ENCODE results near the gene DLX5.

The DLX5 gene

GRCh38 chr7:97006055-97006815 lies 18.4 kb downstream of the DLX5 start:
- no peak for DNase-seq (ENCODE audit: low read depth in 3 of 3)

GRCh38 chr7:97005183-97006054 lies 19.2 kb downstream of the DLX5 start, which contains the start of gene DLX6:
TSS of gene DLX6 (plus strand) at chr7:97005553. CDS start at chr7:97005978, 425 bp downstream.
- DNase-seq (ENCODE audit: low read depth in 3 of 3) = no peak

DNA sequence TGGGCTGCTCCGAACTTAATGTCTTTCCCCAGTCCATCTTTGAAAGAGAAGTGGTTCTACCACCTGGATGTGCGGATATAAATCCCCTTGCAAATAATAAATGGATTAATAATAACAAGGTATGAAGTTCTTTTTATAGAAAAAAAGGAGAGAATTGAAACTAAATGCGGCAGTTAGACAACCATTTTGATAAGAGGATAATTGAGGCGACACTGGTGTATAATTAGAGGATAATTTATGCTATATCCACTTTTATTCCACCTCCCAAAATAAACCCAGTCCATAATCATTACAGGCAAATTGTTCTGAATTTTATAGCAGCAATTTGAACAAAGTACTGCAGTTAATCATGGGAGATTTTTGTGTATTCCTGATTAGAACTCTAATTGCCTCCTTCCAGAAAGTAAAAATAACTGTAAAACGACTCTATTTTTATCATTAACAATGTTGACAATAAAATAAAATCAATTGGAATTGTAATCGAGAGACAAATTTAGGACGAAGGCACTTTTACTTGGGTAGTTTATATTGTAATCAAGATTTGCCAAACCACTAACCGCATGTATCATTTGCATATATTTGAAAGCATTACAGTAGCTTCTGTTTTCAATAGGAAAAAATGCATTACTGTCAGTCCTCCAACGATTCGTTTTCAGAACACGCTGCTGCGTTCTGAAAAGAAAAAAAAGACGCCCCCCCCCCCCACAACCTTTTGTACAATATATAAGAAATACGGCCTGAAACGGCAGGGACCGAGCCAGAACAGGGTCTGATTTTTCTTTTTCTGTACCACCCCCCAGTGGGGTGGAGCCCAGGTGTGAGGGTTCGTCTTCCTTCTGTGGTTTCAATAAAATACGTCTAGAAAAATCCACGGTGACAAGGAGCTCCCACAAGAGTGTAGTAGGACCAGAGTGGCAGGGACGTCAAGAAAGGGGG lies 20.1 kb downstream of the DLX5 start:
- DNase-seq (ENCODE audit: low read depth in 3 of 3) = no peak

DNA sequence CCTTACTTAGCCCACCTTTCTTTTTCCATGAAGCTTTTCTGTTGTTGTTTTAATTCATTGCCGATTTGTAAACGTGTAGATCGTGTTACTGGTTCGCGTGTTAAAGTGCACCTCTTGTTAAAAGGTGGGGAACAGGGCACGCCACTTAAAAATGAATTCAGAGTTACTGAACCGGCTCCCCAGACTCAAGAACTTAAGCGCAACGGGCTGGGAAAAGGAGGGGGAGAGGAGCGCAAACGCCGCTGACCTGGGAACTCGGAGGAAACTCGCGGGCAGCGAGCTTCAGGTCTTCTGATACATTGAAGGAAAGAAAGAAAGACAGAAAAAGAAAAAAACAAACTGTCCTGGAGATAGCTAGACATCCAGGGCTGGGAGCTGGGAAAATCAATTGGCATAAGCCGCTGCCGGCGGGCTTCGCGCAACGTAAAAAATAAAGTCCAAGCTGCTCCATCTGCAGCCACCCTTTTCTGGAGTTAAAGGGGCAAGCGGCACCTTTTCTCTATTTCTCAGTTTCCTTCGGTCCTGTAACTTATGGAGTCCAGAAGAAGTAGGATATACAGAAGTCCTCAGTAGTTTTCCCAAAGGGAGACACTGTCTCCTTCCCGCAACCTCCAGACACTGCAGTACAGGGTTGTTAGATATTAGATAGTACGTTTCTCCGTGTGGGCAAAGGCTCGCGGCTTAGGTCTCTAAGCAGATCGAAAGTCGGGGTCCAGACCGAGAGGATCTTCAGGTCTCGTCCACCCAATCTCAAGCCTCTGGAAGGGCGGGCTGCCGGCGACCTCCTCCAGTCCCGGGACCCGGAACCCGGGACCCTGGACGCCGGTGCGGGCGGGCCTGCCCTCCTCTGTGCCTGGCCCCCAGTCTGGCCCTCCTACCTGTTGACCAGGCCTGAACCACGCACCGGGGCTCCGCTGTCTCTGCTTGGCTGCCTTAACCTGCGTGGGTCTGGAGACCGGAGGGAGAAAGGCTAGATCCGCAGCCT lies 21.1 kb downstream of the DLX5 start:
- DNase-seq (ENCODE audit: low read depth in 3 of 3) = no peak

- DNase-seq (ENCODE audit: low read depth in 3 of 3) = no peak
Measured at GRCh38 chr7:97002555-97003261, 21.9 kb downstream of the DLX5 start.

DNA sequence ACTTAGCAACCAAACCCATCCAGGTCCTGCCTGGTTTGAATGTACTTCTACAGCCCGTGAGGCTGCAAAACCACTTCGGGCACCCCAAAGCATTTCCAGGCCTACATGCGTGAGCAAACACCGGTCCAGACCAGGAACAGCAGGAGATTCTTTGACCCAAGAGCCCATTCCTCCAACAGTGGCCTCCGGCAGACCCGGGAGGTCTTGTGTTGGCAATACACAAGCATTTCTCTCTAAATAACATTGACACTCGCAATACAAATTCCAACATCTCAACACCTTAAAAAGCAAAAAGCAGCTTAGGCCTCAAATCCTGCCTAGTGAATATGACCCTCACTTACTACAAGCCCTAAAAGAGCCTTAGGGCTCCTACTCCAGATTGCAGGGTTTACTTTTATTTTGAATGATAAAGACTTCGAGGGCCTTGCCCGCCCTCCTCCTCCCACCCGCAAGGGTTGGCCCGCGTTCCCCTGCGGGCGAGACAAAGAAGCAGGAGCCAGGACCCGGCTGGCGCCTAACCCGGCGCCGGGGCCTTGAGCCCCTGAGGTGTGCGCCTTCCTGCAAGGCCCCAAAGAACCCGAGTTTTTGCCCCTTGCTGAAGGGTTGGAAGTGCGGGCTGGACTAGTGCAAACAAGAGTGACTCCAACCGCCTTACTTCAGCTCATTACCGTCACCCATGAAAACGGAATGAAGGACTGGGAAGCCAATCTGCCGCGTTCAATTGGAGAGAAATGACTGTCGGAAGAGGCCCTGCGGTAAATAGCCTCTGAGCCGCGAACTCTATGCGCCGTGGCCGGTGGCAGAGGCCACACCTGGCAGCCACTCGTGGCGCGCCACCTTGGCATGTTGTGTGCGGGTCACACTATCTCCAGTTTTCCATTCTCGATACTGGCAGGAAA lies 22.7 kb downstream of the DLX5 start:
- DNase-seq (ENCODE audit: low read depth in 3 of 3) = no peak

- no peak for DNase-seq (ENCODE audit: low read depth in 3 of 3)
Measured at GRCh38 chr7:97001221-97001620, 23.4 kb downstream of the DLX5 start.

DNA sequence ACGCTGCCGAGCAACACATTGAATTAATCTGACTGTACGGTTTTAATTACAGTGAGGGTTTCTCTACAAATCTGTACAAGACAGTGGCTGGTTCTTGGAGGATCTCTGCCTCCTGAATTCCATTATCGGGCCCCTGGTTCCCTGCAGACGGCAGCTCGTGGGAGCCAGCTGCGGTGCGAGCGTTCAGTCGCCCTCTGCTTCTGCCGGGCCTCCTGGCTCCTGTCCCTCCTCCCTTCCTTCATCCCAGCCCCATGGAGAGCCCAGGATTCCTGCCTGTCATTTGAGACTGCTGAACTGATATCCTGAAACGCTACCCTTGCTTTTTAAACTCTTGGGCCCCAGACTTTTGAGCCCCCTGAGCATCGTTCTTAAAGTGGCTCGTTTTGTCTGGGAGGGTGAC lies 25.9 kb downstream of the DLX5 start:
- DNase-seq (ENCODE audit: low read depth in 3 of 3) = no peak

DNA sequence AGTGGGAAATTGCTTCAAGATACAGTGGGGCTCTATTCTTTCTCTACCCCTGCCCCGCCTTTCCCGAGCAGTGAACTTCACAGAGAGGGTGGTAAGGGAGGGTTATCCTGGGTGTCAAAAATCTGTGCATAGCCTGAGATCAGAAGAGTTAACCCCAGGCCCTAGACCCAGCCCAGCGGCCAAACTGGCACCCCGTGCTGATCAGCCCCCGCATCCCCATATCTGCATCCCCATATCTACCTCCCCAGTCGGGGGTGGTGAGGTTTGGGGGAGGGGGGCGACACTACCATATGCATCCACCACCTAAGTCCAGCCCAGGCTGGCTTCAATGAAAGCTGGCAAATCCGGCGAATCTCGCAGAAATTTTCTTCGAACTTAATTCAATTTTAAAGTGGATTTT lies 26.3 kb downstream of the DLX5 start:
- DNase-seq (ENCODE audit: low read depth in 3 of 3) = no peak

- DNase-seq (ENCODE audit: low read depth in 3 of 3) = no peak
Measured at GRCh38 chr7:96997512-96998032, 27.1 kb downstream of the DLX5 start.

DNA sequence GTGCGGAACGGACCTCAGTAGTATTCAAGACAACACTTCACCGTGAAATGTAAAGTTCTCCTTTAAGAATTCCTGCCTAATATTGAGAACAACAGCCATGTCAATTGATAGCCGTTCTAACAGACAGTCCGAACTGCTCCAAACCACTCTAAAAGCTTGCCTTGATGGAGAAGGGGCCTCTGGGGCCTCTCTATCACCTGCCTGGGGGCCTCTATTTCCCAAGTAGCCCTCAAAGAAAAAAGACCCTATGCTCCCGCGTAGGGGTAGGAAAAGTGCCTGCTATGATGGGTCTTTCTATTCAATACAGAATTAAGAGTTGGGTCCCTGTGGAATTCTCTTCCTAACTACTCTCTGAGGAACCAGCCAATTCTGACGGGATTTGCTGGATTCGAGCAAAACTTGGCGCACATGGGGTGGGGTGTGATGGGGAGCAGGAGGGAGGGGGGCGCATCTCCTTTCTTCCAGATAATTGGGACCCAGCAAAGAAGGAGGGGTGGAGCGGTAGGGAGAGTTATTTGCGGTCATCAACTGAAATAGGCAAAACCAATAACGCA lies 27.6 kb downstream of the DLX5 start:
- DNase-seq (ENCODE audit: low read depth in 3 of 3) = no peak

DNA sequence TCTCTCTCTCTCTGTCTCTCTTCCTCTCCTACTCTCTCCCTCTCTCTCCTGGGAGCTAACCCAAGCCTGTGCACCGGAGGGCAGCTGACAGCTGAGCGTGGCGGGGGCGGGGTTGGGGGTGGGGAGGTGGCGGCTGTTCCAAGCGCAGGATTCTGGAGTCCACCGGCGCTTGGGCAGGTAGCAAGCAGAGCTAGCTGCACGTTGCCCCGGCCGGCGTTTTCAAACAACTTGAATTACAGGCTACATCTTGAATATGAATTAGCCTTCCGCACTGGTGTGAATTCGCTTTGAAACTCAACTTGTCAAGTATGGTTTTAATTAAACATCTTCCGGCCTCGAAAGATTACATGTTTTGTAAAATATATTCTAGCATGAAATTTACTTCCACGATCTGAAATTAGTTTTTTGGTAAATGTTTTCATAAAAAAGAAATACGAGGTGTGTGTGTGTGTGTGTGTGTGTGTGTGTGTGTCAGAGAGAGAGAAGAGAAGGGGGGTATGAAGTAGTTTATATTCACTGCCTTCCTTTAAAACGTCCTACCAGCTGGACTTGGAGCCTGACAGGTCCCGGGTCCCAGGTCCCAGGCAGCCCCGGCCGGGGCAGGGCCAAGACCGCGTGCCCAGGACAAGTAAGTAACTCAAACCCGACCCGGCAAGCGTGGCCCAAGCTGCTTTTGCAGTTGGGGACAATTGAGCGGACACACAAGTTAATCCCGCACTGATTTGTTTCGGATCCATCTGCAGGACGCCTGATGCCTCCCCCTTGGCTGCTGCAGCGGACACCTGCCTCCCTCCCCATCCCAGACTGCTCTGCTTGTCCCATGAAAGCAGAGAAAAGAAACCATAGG lies 28.3 kb downstream of the DLX5 start:
- DNase-seq (ENCODE audit: low read depth in 3 of 3) = no peak

DNA sequence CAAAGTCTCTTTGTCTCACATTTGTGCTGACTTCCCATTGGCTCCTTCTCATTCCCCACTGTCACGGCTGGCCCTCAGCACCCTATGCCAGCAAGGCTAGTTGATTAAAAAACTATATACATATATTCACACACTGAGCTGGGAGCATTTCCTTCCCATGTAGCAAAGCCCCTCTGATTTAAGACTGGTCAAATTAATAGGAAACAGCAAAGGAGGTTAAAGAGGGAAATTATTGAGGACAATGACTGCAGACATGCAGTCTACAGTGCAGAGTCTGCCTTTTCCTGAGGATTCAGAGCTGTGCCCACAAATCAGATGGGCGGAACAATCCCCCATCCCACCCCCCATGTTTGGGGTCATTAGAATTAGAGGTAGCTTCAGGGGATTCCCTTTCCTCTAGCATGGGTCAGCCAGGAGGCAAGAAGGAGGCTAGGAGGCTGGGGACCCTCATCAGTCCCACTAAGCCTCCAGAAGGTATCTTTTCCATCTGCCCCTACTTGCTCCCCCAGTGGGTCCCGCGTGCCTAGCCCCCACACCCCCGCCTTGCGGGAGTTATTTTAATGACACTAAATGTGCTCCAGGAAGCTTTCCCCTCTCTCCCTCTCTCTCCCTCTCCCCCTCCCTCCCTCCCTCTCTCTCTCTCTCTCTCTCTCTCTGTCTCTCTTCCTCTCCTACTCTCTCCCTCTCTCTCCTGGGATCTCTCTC lies 29.1 kb downstream of the DLX5 start:
- DNase-seq (ENCODE audit: low read depth in 3 of 3) = no peak

DNA sequence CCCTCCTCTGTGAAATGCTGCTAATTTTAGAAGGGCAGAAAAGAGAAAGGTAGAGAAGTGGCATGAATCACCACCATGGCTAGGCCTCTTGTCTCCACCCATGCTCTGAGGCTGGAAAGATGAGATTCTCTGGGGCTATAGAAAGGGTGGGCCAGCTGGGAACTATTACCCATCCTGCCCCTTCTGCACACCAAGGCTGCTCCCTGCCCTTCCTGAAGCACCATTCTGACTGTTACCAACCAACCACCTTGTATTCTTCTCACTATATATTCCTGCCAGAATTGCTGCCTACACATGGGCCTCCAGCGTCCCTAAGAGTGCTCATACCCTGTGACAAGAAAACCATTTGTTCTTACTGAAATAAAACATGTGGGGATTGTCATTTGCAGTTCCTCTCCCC lies 30.7 kb downstream of the DLX5 start:
- no peak for DNase-seq (ENCODE audit: low read depth in 3 of 3)

- no peak for DNase-seq (ENCODE audit: low read depth in 3 of 3)
Measured at GRCh38 chr7:96993094-96993865, 31.4 kb downstream of the DLX5 start.
